ENCODE results near the gene RANBP17. TPM values are rescaled to one million over a fixed set of nuclear protein-coding genes. Genes with fewer than 3 reads are reported as not detected.

The RANBP17 gene
- total and polyA plus RNA-seq, 9 of the 15 experiments (the other 6 are each of a cell fraction or from before 2014, with no cell fraction given): not detected

DNA sequence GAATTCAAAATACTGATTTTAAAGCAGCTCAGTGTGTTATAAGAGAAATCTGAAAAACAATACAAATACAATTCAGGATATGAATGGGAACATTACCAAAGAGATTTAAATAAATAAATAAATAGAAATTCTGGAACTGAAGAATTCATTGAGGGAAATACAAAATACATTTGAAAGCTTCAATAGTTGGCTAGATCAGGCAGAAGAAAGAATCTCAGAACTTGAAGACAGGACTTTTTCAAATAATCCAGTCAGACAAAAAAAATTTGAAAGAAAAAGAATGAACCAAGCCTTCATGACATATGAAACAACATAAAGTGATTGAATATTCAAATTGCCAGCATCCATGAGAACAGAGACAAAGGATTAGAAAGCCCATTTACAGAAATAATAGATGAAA, 387.6 kb downstream of the RANBP17 start (continued):
- TF ChIP-seq ZZZ3 (IDR thresholded peaks at IDR 0.05): no peak
- TF ChIP-seq TRIM28 (IDR thresholded peaks at IDR 0.05): peak; percentile 84; the same call in 1 of the 2 replicates
- no peak for TF ChIP-seq CHD1 (IDR thresholded peaks at IDR 0.05; ENCODE audit: low read length)
- TF ChIP-seq EZH2 (IDR thresholded peaks at IDR 0.05; ENCODE audit: borderline replicate concordance, low read depth, low read length): no peak
- no peak for TF ChIP-seq DMBX1 (CRISPR knock-in tag; IDR thresholded peaks at IDR 0.05; ENCODE audit: borderline replicate concordance)

DNA sequence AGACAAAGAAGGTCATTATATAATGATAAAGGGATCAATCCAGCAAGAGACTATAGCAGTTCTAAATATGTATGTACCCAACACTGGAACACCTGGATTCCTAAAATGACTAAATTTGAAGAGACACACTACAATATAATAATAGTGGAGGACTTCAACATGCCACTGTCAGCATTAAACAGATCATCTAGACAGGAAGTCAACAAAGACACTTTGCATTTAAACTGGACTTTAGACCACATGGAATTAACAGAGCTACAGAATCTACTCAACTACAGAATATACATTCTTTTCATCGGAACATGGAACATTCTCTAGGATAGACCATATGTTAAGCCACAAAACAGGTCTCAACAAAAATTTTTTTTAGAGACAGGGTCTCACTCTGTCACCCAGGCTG, 388.9 kb downstream of the RANBP17 start:
- POLR2A ChIA-PET: no interaction called here
- no peaks in the 10 kb centered on the region for H3K79me2 ChIP-seq (ENCODE audit: control insufficient read depth, insufficient read depth, low read length)
- intact Hi-C loops (cut with micrococcal nuclease): no loop called here
- no peak for TF ChIP-seq BRF1 (IDR thresholded peaks at IDR 0.05; ENCODE audit: borderline replicate concordance, extremely low read depth, insufficient read length)
- no peak for TF ChIP-seq RCOR1 (IDR thresholded peaks at IDR 0.05; ENCODE audit: borderline replicate concordance in 1 of 2, low read depth in 2 of 2, low read length in 2 of 2)
- TF ChIP-seq U2AF1 (optimal IDR thresholded peaks at IDR 0.05; ENCODE audit: low read depth, low read length): no peak
- TF ChIP-seq, protein P1, sequence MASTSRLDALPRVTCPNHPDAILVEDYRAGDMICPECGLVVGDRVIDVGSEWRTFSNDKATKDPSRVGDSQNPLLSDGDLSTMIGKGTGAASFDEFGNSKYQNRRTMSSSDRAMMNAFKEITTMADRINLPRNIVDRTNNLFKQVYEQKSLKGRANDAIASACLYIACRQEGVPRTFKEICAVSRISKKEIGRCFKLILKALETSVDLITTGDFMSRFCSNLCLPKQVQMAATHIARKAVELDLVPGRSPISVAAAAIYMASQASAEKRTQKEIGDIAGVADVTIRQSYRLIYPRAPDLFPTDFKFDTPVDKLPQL (IDR thresholded peaks at IDR 0.05; ENCODE audit: extremely low read depth, insufficient read length): no peak
- no peak for TF ChIP-seq FIP1L1 (IDR thresholded peaks at IDR 0.05; ENCODE audit: low read depth, low read length, poor library complexity, severe bottlenecking)
- no peak for TF ChIP-seq NCOA4 (IDR thresholded peaks at IDR 0.05; ENCODE audit: partially characterized antibody)

More for the DNA sequence above, 388.9 kb downstream of the RANBP17 start:
- Histone ChIP-seq H2AFZ (ENCODE audit: low read depth, low read length) (no peak overlapping the region), H4K20me1 (replicated peaks; ENCODE audit: control insufficient read depth, insufficient read depth, low read length) (no peaks in the 10 kb centered on the region), H3K9me1 (ENCODE audit: control insufficient read depth, insufficient read depth, low read length) (no peaks in the 10 kb centered on the region), H3K27ac (ENCODE audit: extremely low read depth, low read depth, low read length) (no peak overlapping the region), H3K4me2 (ENCODE audit: insufficient read depth, low read length) (no peak overlapping the region), H3K9ac (ENCODE audit: insufficient read depth in 1 of 2, low read depth in 2 of 2, low read length in 2 of 2) (no peak overlapping the region), H3K4me3 (no peak overlapping the region), H3K27me3 (ENCODE audit: control insufficient read depth in 2 of 2, insufficient read depth in 2 of 2, low read length in 2 of 2) (no peaks in the 10 kb centered on the region), H3K4me1 (replicated peaks in 1 of 2; ENCODE audit: control insufficient read depth in 2 of 2, insufficient read depth in 2 of 2, low read length in 2 of 2) (no peaks in the 10 kb centered on the region), H3K36me3 (ENCODE audit: control insufficient read depth, insufficient read depth, low read length) (no peaks in the 10 kb centered on the region), H3K9me3 (replicated peaks; ENCODE audit: control insufficient read depth, insufficient read depth, low read depth, low read length) (0 out of 2 replicates have a peak, but pooled peaks cover 2% of the 10 kb centered on the region)
- BruUV-seq (replicated peaks): no TSS peak
- 0% methylated on average over 1 of the region's 1 CpG for WGBS (ENCODE audit: insufficient coverage, low coverage, missing lambda C conversion rate)
- in situ Hi-C loops (cut with MboI): no loop called here
- ATAC-seq (no peak), FAIRE-seq (no peak), DNase-seq (ENCODE audit: extremely low read depth in 1 of 4, low spot score in 3 of 4) (no peak)
- CTCF ChIA-PET (ENCODE audit: low intra/inter-chr PET ratio): no interaction called here

All from K562 (cell line).